GM12872 (cell line): ENCODE measurements around the gene PHACTR3.

Experiments
- TF ChIP-seq, protein P1 (sequence below): IDR thresholded peaks from 3 replicates; pipeline ENCODE4 v1.5.1; 2011; ENCODE audit warnings: low read depth, mild to moderate bottlenecking, low read length, moderate library complexity; ENCODE audit not compliant: insufficient read depth

The PHACTR3 gene

GRCh38 chr20:59735486-59735885 is 131.1 kb downstream of the PHACTR3 start:
- TF ChIP-seq, protein P1, sequence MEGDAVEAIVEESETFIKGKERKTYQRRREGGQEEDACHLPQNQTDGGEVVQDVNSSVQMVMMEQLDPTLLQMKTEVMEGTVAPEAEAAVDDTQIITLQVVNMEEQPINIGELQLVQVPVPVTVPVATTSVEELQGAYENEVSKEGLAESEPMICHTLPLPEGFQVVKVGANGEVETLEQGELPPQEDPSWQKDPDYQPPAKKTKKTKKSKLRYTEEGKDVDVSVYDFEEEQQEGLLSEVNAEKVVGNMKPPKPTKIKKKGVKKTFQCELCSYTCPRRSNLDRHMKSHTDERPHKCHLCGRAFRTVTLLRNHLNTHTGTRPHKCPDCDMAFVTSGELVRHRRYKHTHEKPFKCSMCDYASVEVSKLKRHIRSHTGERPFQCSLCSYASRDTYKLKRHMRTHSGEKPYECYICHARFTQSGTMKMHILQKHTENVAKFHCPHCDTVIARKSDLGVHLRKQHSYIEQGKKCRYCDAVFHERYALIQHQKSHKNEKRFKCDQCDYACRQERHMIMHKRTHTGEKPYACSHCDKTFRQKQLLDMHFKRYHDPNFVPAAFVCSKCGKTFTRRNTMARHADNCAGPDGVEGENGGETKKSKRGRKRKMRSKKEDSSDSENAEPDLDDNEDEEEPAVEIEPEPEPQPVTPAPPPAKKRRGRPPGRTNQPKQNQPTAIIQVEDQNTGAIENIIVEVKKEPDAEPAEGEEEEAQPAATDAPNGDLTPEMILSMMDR = no peak

DNA sequence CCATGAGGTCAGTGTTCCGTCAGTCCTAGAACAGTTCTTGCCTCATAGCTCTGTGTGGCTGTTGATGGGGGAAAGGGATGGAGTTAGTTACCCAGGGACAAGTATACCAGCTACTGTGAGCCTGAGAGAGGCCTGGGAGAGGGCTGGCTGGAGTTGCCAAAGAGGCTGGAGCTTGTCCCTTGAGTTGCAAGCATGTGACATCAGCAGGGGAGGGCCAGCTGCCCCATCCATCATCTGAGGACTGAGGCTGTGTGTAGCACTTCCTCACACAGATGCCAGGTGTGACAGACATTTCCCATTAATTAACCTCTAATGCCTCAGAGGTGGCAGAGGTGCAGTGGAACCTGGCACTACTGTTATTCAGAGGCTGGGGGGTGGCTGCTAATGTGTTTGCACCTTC is 131.6 kb downstream of the PHACTR3 start:
- TF ChIP-seq, protein P1 = no peak

- TF ChIP-seq, protein P1 = no peak
Measured at GRCh38 chr20:59736366-59736765, 132.0 kb downstream of the PHACTR3 start.

DNA sequence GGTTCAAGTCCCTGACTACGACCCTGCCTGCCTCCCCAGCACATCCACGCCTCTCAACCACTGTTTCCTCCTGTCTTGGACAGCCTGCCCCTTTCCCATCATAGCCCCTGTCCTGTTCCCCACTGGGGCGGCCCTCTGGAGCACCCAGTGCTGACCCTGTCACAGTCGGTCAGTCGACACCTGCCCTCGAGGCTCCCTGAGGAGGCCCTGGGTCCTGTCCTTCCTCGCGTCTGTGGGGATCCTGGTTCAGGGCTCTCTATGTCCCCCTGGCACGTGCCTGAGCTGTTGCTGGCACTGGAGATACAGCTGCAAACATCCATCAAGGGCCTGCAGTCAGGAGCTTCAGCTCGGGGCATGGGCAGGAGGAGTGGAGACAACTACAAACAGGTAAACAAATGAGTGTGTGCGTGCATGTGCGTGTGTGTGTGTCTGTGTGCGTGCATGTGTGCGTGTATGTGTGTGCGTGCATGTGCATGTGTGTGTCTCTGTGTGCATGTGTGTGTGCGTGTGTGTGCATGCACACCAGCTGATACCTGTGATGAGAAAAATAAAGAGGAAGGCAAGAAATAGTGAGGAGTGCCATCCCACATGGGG is 132.8 kb downstream of the PHACTR3 start:
- TF ChIP-seq, protein P1 = no peak

- TF ChIP-seq, protein P1 = no peak
Measured at GRCh38 chr20:59737816-59738215, 133.5 kb downstream of the PHACTR3 start.

- TF ChIP-seq, protein P1 = no peak
Measured at GRCh38 chr20:59738851-59739250, 134.5 kb downstream of the PHACTR3 start.

- TF ChIP-seq, protein P1 = no peak
Measured at GRCh38 chr20:59740621-59741020, 136.3 kb downstream of the PHACTR3 start.
